T-helper 2 cell treated with Interferon-gamma antibody and Interleukin-4, amounts not matched to agents 5 μg/mL and 100 μg/mL, for 36 hours (primary cell): ENCODE results near the gene PPP1R7.

Experiments
- DNase-seq: peaks from one replicate; pipeline ENCODE4 v3.0.0; 2021; ENCODE audit warnings: low spot score
- H3K27ac Mint-ChIP-seq: one replicate; pipeline ENCODE4 v1.8.0; 2021; ENCODE audit warnings: mild to moderate bottlenecking, mixed read lengths
- H3K27me3 Mint-ChIP-seq: one replicate; pipeline ENCODE4 v1.8.0; 2021; ENCODE audit warnings: low read depth, mixed read lengths
- H3K36me3 Mint-ChIP-seq: one replicate; pipeline ENCODE4 v1.8.0; 2021; ENCODE audit warnings: low read depth, mixed read lengths
- H3K4me1 Mint-ChIP-seq: one replicate; pipeline ENCODE4 v1.8.0; 2021; ENCODE audit warnings: low read depth, mixed read lengths
- H3K4me3 Mint-ChIP-seq: one replicate; pipeline ENCODE4 v1.8.0; 2022; ENCODE audit warnings: mild to moderate bottlenecking, moderate library complexity, mixed read lengths
- H3K9me3 Mint-ChIP-seq: one replicate; pipeline ENCODE4 v1.8.0; 2021; ENCODE audit warnings: mixed read lengths

The PPP1R7 gene

GRCh38 chr2:241112046-241112445 is 38.2 kb upstream of the PPP1R7 start:
- Mint-ChIP-seq H3K4me1 (peaks cover 13% of the 10 kb centered on the region), H3K36me3 (peaks cover 27% of the 10 kb centered on the region), H3K9me3 (no peaks in the 10 kb centered on the region), H3K27me3 (no peaks in the 10 kb centered on the region), H3K4me3 (peak overlapping the region; percentile 54), H3K27ac (peak overlapping the region; percentile 77)
- no peak for DNase-seq

GRCh38 chr2:241112592-241112991 is 37.7 kb upstream of the PPP1R7 start:
- Mint-ChIP-seq H3K36me3 (peaks cover 27% of the 10 kb centered on the region), H3K9me3 (no peaks in the 10 kb centered on the region), H3K4me3 (peak overlapping the region; percentile 54), H3K27ac (no peak overlapping the region), H3K27me3 (no peaks in the 10 kb centered on the region), H3K4me1 (peaks cover 13% of the 10 kb centered on the region)
- DNase-seq = no peak

- no peak overlapping the region for H3K4me3 Mint-ChIP-seq
- H3K36me3 Mint-ChIP-seq = peaks cover 20% of the 10 kb centered on the region
- no peak overlapping the region for H3K27ac Mint-ChIP-seq
- H3K27me3 Mint-ChIP-seq = no peaks in the 10 kb centered on the region
- H3K9me3 Mint-ChIP-seq = no peaks in the 10 kb centered on the region
- H3K4me1 Mint-ChIP-seq = peaks cover 3% of the 10 kb centered on the region
- DNase-seq = no peak
Measured at GRCh38 chr2:241114836-241115235, 35.4 kb upstream of the PPP1R7 start.

- peaks cover 2% of the 10 kb centered on the region for H3K4me1 Mint-ChIP-seq
- no peaks in the 10 kb centered on the region for H3K9me3 Mint-ChIP-seq
- H3K36me3 Mint-ChIP-seq = peaks cover 20% of the 10 kb centered on the region
- no peak overlapping the region for H3K4me3 Mint-ChIP-seq
- no peaks in the 10 kb centered on the region for H3K27me3 Mint-ChIP-seq
- H3K27ac Mint-ChIP-seq = no peak overlapping the region
- DNase-seq = no peak
Measured at GRCh38 chr2:241115361-241115760, 34.9 kb upstream of the PPP1R7 start.

GRCh38 chr2:241116606-241117560 is 33.4 kb upstream of the PPP1R7 start:
- H3K27me3 Mint-ChIP-seq = no peaks in the 10 kb centered on the region
- H3K4me1 Mint-ChIP-seq = peaks cover 2% of the 10 kb centered on the region
- no peak for DNase-seq
- H3K9me3 Mint-ChIP-seq = no peaks in the 10 kb centered on the region
- H3K36me3 Mint-ChIP-seq = peaks cover 32% of the 10 kb centered on the region
- H3K4me3 Mint-ChIP-seq = no peak overlapping the region
- H3K27ac Mint-ChIP-seq = no peak overlapping the region

- Mint-ChIP-seq H3K36me3 (peaks cover 34% of the 10 kb centered on the region), H3K27me3 (no peaks in the 10 kb centered on the region), H3K4me1 (no peaks in the 10 kb centered on the region), H3K27ac (no peak overlapping the region), H3K9me3 (no peaks in the 10 kb centered on the region), H3K4me3 (no peak overlapping the region)
- no peak for DNase-seq
Measured at GRCh38 chr2:241118737-241119505, 31.3 kb upstream of the PPP1R7 start.

- Mint-ChIP-seq H3K9me3 (no peaks in the 10 kb centered on the region), H3K27me3 (no peaks in the 10 kb centered on the region)
Measured at GRCh38 chr2:241120440-241120839, 29.8 kb upstream of the PPP1R7 start.

GRCh38 chr2:241121008-241121407 is 29.3 kb upstream of the PPP1R7 start:
- H3K36me3 Mint-ChIP-seq = peaks cover 29% of the 10 kb centered on the region
- no peak for DNase-seq
- H3K27ac Mint-ChIP-seq = no peak overlapping the region
- H3K4me1 Mint-ChIP-seq = no peaks in the 10 kb centered on the region
- no peak overlapping the region for H3K4me3 Mint-ChIP-seq
- H3K27me3 Mint-ChIP-seq = no peaks in the 10 kb centered on the region
- H3K9me3 Mint-ChIP-seq = no peaks in the 10 kb centered on the region

More at GRCh38 chr2:241120440-241120839, 29.8 kb upstream of the PPP1R7 start:
- Mint-ChIP-seq H3K36me3 (peaks cover 29% of the 10 kb centered on the region), H3K27ac (no peak overlapping the region), H3K4me3 (no peak overlapping the region), H3K4me1 (no peaks in the 10 kb centered on the region)
- DNase-seq = no peak

- no peaks in the 10 kb centered on the region for H3K27me3 Mint-ChIP-seq
- no peak overlapping the region for H3K4me3 Mint-ChIP-seq
- H3K4me1 Mint-ChIP-seq = peaks cover 3% of the 10 kb centered on the region
- H3K36me3 Mint-ChIP-seq = peaks cover 25% of the 10 kb centered on the region
- no peak overlapping the region for H3K27ac Mint-ChIP-seq
- H3K9me3 Mint-ChIP-seq = no peaks in the 10 kb centered on the region
- no peak for DNase-seq
Measured at GRCh38 chr2:241122376-241123002, 27.8 kb upstream of the PPP1R7 start.

- Mint-ChIP-seq H3K4me3 (no peak overlapping the region), H3K27me3 (no peaks in the 10 kb centered on the region), H3K27ac (no peak overlapping the region), H3K4me1 (peaks cover 11% of the 10 kb centered on the region), H3K36me3 (peaks cover 29% of the 10 kb centered on the region), H3K9me3 (no peaks in the 10 kb centered on the region)
- DNase-seq = no peak
Measured at GRCh38 chr2:241123816-241124536, 26.3 kb upstream of the PPP1R7 start.

GRCh38 chr2:241125626-241126025 is 24.6 kb upstream of the PPP1R7 start:
- Mint-ChIP-seq H3K27me3 (no peaks in the 10 kb centered on the region), H3K36me3 (peaks cover 25% of the 10 kb centered on the region), H3K9me3 (no peaks in the 10 kb centered on the region), H3K4me3 (no peak overlapping the region), H3K27ac (no peak overlapping the region), H3K4me1 (peaks cover 11% of the 10 kb centered on the region)
- no peak for DNase-seq

- Mint-ChIP-seq H3K27ac (no peak overlapping the region), H3K9me3 (no peaks in the 10 kb centered on the region), H3K4me1 (peaks cover 11% of the 10 kb centered on the region), H3K36me3 (peaks cover 22% of the 10 kb centered on the region), H3K27me3 (no peaks in the 10 kb centered on the region), H3K4me3 (no peak overlapping the region)
- no peak for DNase-seq
Measured at GRCh38 chr2:241126201-241126611, 24.1 kb upstream of the PPP1R7 start.

- Mint-ChIP-seq H3K4me1 (peaks cover 11% of the 10 kb centered on the region), H3K27me3 (no peaks in the 10 kb centered on the region), H3K4me3 (no peak overlapping the region), H3K27ac (no peak overlapping the region), H3K36me3 (peaks cover 16% of the 10 kb centered on the region), H3K9me3 (no peaks in the 10 kb centered on the region)
- no peak for DNase-seq
Measured at GRCh38 chr2:241126771-241127202, 23.5 kb upstream of the PPP1R7 start.
